Prostate gland (tissue), 2 donors: ENCODE data around the gene ARHGEF26.

ENCODE experiments used
- POLR2AphosphoS5 ChIP-seq: sonication (generic); formaldehyde crosslinking; IDR thresholded peaks from one replicate; pipeline ENCODE4 v1.6.1; 2017; ENCODE audit warnings: antibody characterized with exemption
- TF ChIP-seq, protein P1 (sequence below), 4 experiments: fragments of 200-600 bp in 2 of 4; fragments of 450-650 bp in 2 of 4; sonication (generic) in 2 of 4; IDR thresholded peaks; 1 replicate in 3 of 4; 2 replicates in 1 of 4; pipeline ENCODE4 v1.5.1; 2016 to 2019; ENCODE audit warnings: antibody characterized with exemption in 4 of 4, mild to moderate bottlenecking in 2 of 4, moderate library complexity in 2 of 4

DNA sequence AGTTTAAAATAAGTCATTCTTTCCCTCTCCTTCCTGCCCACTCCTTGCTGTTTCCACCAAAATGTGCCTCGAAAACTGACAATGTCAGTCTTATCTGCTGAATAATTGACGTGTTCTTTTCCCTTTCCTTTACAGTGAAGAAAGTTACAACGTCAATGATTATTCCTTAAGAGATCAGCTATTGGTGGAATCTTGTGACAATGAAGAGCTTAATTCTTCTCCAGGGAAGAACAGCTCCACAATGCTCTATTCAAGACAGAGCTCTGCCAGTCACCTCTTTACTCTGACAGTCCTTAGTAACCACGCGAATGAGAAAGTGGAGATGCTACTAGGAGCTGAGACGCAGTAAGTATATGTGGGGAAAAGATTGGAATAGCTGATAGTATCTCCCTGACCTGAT, 119.0 kb downstream of the ARHGEF26 start:
- TF ChIP-seq, protein P1, sequence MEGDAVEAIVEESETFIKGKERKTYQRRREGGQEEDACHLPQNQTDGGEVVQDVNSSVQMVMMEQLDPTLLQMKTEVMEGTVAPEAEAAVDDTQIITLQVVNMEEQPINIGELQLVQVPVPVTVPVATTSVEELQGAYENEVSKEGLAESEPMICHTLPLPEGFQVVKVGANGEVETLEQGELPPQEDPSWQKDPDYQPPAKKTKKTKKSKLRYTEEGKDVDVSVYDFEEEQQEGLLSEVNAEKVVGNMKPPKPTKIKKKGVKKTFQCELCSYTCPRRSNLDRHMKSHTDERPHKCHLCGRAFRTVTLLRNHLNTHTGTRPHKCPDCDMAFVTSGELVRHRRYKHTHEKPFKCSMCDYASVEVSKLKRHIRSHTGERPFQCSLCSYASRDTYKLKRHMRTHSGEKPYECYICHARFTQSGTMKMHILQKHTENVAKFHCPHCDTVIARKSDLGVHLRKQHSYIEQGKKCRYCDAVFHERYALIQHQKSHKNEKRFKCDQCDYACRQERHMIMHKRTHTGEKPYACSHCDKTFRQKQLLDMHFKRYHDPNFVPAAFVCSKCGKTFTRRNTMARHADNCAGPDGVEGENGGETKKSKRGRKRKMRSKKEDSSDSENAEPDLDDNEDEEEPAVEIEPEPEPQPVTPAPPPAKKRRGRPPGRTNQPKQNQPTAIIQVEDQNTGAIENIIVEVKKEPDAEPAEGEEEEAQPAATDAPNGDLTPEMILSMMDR (IDR thresholded peaks at IDR 0.05): no peak
- TF ChIP-seq POLR2AphosphoS5: no peak
